HEK293 (cell line): ENCODE measurements around the gene ZNF217.

ENCODE experiments used
- CTCF ChIA-PET: fragments of 350-600 bp; formaldehyde crosslinking; extraction: SDS; loops from one replicate; lab custom pipeline; 2021; ENCODE audit warnings: antibody characterized with exemption; lab: Yijun Ruan, JAX
- POLR2A ChIA-PET: fragments of 300-600 bp; formaldehyde crosslinking; extraction: SDS; loops from one replicate; lab custom pipeline; 2020; ENCODE audit warnings: antibody characterized with exemption, inconsistent platforms; lab: Yijun Ruan, JAX
- H3K27ac ChIP-seq: fragments of 200-500 bp; sonication (Bioruptor generic); 2 replicates; pipeline ENCODE4 v1.5.1; 2014; ENCODE audit warnings: low read depth, low read length, control low read depth, inconsistent platforms; ENCODE audit errors: extremely low read depth
- H3K36me3 ChIP-seq, 2 experiments: fragments of 200-500 bp in 1 of 2; sonication (Bioruptor generic) in 1 of 2; 1 replicate in 1 of 2; 2 replicates in 1 of 2; pipeline ENCODE4 v1.5.1; 2014 to 2017; ENCODE audit warnings: inconsistent platforms in 2 of 2, low read length in 2 of 2; ENCODE audit not compliant: control insufficient read depth in 2 of 2, insufficient read depth in 1 of 2
- H3K4me1 ChIP-seq: fragments of 200-500 bp; sonication (Bioruptor generic); 2 replicates; pipeline ENCODE4 v1.5.1; 2014; ENCODE audit warnings: mild to moderate bottlenecking, low read length, inconsistent platforms; ENCODE audit not compliant: control insufficient read depth, insufficient read depth
- H3K4me3 ChIP-seq: 2 replicates; pipeline ENCODE4 v1.5.1; 2011; ENCODE audit warnings: low read depth, mild to moderate bottlenecking, control low read depth, low read length, moderate library complexity
- H3K9me3 ChIP-seq: fragments of 200-500 bp; sonication (Bioruptor generic); 2 replicates; pipeline ENCODE4 v1.5.1; 2014; ENCODE audit warnings: low read depth, low read length, inconsistent platforms; ENCODE audit not compliant: control insufficient read depth, insufficient read depth
- EGR2 ChIP-seq: fragments of 450-650 bp; formaldehyde crosslinking; IDR thresholded peaks from 2 replicates; pipeline ENCODE4 v1.5.1; 2016; ENCODE audit warnings: low read depth, missing biosample characterization, missing genetic modification characterization
- HOXD13 ChIP-seq: sonication (generic); formaldehyde crosslinking; IDR thresholded peaks from 2 replicates; pipeline ENCODE4 v1.8.0; 2022; ENCODE audit warnings: missing genetic modification reagents, borderline replicate concordance
- PRDM1 ChIP-seq: fragments of 450-650 bp; formaldehyde crosslinking; IDR thresholded peaks from 2 replicates; pipeline ENCODE4; 2016; ENCODE audit warnings: missing biosample characterization, missing genetic modification characterization
- ZBTB20 ChIP-seq: fragments of 450-650 bp; formaldehyde crosslinking; IDR thresholded peaks from 2 replicates; pipeline ENCODE4 v1.5.1; 2016; ENCODE audit warnings: missing biosample characterization, missing genetic modification characterization
- ZBTB48 ChIP-seq: fragments of 450-650 bp; formaldehyde crosslinking; IDR thresholded peaks from 2 replicates; pipeline ENCODE4 v1.5.1; 2016; ENCODE audit warnings: missing biosample characterization, missing genetic modification characterization
- ZEB2 ChIP-seq: fragments of 450-650 bp; formaldehyde crosslinking; IDR thresholded peaks from 2 replicates; pipeline ENCODE4 v1.5.1; 2016; ENCODE audit warnings: missing biosample characterization, missing genetic modification characterization
- ZFP3 ChIP-seq: fragments of 450-650 bp; formaldehyde crosslinking; IDR thresholded peaks from 2 replicates; pipeline ENCODE4 v1.5.1; 2016; ENCODE audit warnings: low read depth, missing biosample characterization, missing genetic modification characterization
- ZIC2 ChIP-seq: fragments of 450-650 bp; formaldehyde crosslinking; IDR thresholded peaks from 2 replicates; pipeline ENCODE4 v1.5.1; 2016; ENCODE audit warnings: missing biosample characterization, missing genetic modification characterization
- ZNF155 ChIP-seq: fragments of 450-650 bp; formaldehyde crosslinking; IDR thresholded peaks from 2 replicates; pipeline ENCODE4 v1.5.1; 2016; ENCODE audit warnings: missing biosample characterization, missing genetic modification characterization
- ZNF16 ChIP-seq: fragments of 450-650 bp; formaldehyde crosslinking; IDR thresholded peaks from 2 replicates; pipeline ENCODE4 v1.5.1; 2016; ENCODE audit warnings: low read depth, missing biosample characterization, missing genetic modification characterization
- ZNF211 ChIP-seq: fragments of 450-650 bp; formaldehyde crosslinking; IDR thresholded peaks from 2 replicates; pipeline ENCODE4 v1.5.1; 2016; ENCODE audit warnings: low read depth, missing biosample characterization, missing genetic modification characterization
- ZNF600 ChIP-seq: fragments of 450-650 bp; formaldehyde crosslinking; IDR thresholded peaks from 2 replicates; pipeline ENCODE4 v1.5.1; 2016; ENCODE audit warnings: missing biosample characterization, missing genetic modification characterization
- ZNF677 ChIP-seq: fragments of 450-650 bp; IDR thresholded peaks from 2 replicates; pipeline ENCODE4 v1.5.0; 2018; ENCODE audit warnings: missing biosample characterization, mild to moderate bottlenecking, missing genetic modification characterization, moderate library complexity
- TF ChIP-seq, protein P1 (sequence below): fragments of 450-650 bp; formaldehyde crosslinking; IDR thresholded peaks from 2 replicates; pipeline ENCODE4 v1.5.1; 2017; ENCODE audit warnings: missing biosample characterization, missing genetic modification characterization
- TF ChIP-seq, protein P2 (sequence below): fragments of 450-650 bp; formaldehyde crosslinking; IDR thresholded peaks from 2 replicates; pipeline ENCODE4 v1.5.1; 2016; ENCODE audit warnings: missing biosample characterization, missing genetic modification characterization, low read depth
- TF ChIP-seq, protein P3 (sequence below): fragments of 450-650 bp; IDR thresholded peaks from 2 replicates; pipeline ENCODE4 v1.5.1; 2018; ENCODE audit warnings: missing biosample characterization, missing genetic modification characterization
- TF ChIP-seq, protein P4 (sequence below): fragments of 450-650 bp; formaldehyde crosslinking; IDR thresholded peaks from 2 replicates; pipeline ENCODE4 v1.5.1; 2016; ENCODE audit warnings: missing biosample characterization, missing genetic modification characterization
- TF ChIP-seq, protein P5 (sequence below): fragments of 450-650 bp; formaldehyde crosslinking; IDR thresholded peaks from 2 replicates; pipeline ENCODE4 v1.5.1; 2016; ENCODE audit warnings: missing biosample characterization, missing genetic modification characterization
- TF ChIP-seq, protein P6 (sequence below): fragments of 450-650 bp; formaldehyde crosslinking; IDR thresholded peaks from 2 replicates; pipeline ENCODE4 v1.5.1; 2017; ENCODE audit warnings: missing biosample characterization, missing genetic modification characterization

Gene ZNF217

DNA sequence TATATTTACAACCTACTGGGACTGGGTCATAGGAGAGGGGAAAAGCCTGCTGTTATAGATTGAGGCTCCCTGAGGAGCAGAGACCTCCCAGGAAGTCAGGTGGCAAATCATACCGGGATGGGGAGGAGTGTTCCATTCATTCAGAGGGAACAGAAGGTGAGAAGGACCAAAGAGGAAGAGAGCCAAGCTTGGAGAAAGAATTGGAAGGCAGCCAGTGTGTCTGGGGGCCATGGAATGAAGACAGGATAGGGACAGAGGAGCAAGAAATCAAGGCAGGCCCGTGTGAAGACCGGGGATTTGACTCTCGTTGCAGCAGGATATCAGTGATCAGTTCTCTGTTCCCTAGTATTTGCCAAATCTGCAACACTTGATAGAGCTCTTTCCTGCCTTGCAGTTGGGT is 5.7 kb upstream of the ZNF217 start (continued):
- no peak for TF ChIP-seq HOXD13
- TF ChIP-seq, protein P1, sequence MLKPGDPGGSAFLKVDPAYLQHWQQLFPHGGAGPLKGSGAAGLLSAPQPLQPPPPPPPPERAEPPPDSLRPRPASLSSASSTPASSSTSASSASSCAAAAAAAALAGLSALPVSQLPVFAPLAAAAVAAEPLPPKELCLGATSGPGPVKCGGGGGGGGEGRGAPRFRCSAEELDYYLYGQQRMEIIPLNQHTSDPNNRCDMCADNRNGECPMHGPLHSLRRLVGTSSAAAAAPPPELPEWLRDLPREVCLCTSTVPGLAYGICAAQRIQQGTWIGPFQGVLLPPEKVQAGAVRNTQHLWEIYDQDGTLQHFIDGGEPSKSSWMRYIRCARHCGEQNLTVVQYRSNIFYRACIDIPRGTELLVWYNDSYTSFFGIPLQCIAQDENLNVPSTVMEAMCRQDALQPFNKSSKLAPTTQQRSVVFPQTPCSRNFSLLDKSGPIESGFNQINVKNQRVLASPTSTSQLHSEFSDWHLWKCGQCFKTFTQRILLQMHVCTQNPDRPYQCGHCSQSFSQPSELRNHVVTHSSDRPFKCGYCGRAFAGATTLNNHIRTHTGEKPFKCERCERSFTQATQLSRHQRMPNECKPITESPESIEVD (tag by site-specific recombination), result no peak
- TF ChIP-seq ZNF155, result no peak
- TF ChIP-seq, protein P2, sequence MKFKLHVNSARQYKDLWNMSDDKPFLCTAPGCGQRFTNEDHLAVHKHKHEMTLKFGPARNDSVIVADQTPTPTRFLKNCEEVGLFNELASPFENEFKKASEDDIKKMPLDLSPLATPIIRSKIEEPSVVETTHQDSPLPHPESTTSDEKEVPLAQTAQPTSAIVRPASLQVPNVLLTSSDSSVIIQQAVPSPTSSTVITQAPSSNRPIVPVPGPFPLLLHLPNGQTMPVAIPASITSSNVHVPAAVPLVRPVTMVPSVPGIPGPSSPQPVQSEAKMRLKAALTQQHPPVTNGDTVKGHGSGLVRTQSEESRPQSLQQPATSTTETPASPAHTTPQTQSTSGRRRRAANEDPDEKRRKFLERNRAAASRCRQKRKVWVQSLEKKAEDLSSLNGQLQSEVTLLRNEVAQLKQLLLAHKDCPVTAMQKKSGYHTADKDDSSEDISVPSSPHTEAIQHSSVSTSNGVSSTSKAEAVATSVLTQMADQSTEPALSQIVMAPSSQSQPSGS (tag by site-specific recombination), result no peak

DNA sequence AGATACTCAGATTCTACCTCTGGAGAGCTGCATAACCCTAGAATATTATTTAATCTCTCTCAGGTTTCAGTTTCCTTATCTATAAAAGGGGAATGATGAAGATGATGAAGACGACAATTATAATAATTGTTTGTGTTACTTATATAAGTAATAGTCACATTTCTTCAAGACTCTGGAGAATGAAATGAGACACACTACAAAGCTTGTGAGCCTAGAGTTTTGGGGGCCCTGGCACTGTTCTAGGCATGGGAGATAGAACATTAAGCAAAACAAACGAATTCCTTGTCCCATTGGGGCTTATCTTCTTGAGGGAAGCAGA is 5.4 kb upstream of the ZNF217 start:
- no peaks in the 10 kb centered on the region for H3K9me3 ChIP-seq
- peaks cover 18% of the 10 kb centered on the region for H3K4me1 ChIP-seq
- POLR2A ChIA-PET, result interaction anchor here (0.6 to 1.2 kb wide), 2 partner anchors 12 to 341 kb away, joined by 3 to 4 read pairs; no protein-coding TSS in a partner anchor
- TF ChIP-seq ZNF211, result no peak
- TF ChIP-seq EGR2, result no peak
- TF ChIP-seq ZFP3 (tag by site-specific recombination), result no peak
- peak; percentile 37; the same call in 1 of the 2 replicates for TF ChIP-seq ZBTB20
- 0 out of 2 replicates have a peak, but pooled peaks have one; percentile 5 for TF ChIP-seq ZEB2 (tag by site-specific recombination)
- TF ChIP-seq, protein P3, sequence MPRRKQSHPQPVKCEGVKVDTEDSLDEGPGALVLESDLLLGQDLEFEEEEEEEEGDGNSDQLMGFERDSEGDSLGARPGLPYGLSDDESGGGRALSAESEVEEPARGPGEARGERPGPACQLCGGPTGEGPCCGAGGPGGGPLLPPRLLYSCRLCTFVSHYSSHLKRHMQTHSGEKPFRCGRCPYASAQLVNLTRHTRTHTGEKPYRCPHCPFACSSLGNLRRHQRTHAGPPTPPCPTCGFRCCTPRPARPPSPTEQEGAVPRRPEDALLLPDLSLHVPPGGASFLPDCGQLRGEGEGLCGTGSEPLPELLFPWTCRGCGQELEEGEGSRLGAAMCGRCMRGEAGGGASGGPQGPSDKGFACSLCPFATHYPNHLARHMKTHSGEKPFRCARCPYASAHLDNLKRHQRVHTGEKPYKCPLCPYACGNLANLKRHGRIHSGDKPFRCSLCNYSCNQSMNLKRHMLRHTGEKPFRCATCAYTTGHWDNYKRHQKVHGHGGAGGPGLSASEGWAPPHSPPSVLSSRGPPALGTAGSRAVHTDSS (tag by site-specific recombination), result peak; percentile 86
- no peak for TF ChIP-seq ZNF600
- CTCF ChIA-PET, result interaction anchor here (0.7 to 1.4 kb wide), 2 partner anchors 11 to 341 kb away, joined by 3 to 5 read pairs; no protein-coding TSS in a partner anchor
- H3K36me3 ChIP-seq, result no peaks in the 10 kb centered on the region
- no peak overlapping the region; the same call in 1 of the 2 replicates for H3K27ac ChIP-seq
- H3K4me3 ChIP-seq, result no peak overlapping the region

DNA sequence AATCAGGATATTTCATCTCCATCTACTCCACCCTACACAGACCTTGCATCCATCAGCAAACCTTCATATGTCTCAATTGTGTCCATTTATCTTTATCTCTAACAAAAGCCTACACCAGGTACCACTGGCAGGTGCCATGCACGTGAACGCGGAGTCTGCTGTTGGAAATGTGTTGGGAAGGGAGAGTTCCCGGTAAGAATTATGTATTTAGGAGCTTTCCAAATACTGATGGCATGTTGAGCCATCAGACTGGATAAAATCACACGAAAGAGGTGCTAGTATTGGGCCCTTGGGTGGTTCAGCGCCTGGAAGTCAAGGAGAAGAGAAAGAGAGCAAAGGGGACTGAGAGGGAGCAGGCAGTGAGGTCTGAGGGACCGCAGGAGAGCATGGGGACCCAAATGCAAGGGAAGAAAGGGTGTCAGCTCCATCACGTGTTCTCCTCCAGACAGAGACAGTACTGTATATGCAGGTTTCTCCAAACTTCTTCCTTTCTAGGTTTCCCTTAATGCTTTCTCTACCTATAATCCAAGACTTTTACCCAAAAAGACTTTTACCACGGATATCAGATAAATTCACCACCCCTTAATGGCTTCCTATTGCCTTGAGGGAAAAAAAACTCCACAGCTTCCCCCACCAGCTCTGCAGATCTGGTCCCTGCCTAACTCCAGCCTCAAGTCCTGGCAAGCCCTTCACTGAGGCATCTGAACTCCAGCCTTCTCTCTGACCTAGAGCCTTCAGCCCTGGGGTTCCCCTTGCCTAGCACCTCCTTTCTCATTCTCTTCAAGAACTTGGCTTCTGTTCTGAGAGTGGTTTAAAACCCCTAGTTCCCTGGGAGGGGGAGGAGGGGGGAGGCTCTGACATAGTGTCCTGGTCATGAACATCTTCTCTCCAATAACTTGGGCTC is 4.8 kb upstream of the ZNF217 start:
- peak overlapping the region; percentile 29; the same call in 1 of the 2 replicates for H3K27ac ChIP-seq
- H3K9me3 ChIP-seq, result no peaks in the 10 kb centered on the region
- no peaks in the 10 kb centered on the region for H3K36me3 ChIP-seq
- no peak overlapping the region for H3K4me3 ChIP-seq
- CTCF ChIA-PET, result interaction anchor here (0.7 to 1.4 kb wide), 2 partner anchors 12 to 342 kb away, joined by 3 to 5 read pairs; no protein-coding TSS in a partner anchor
- peaks cover 18% of the 10 kb centered on the region for H3K4me1 ChIP-seq
- no peak for TF ChIP-seq ZIC2
- TF ChIP-seq ZNF600, result 0 out of 2 replicates have a peak, but pooled peaks have one; percentile 33
- TF ChIP-seq, protein P4, sequence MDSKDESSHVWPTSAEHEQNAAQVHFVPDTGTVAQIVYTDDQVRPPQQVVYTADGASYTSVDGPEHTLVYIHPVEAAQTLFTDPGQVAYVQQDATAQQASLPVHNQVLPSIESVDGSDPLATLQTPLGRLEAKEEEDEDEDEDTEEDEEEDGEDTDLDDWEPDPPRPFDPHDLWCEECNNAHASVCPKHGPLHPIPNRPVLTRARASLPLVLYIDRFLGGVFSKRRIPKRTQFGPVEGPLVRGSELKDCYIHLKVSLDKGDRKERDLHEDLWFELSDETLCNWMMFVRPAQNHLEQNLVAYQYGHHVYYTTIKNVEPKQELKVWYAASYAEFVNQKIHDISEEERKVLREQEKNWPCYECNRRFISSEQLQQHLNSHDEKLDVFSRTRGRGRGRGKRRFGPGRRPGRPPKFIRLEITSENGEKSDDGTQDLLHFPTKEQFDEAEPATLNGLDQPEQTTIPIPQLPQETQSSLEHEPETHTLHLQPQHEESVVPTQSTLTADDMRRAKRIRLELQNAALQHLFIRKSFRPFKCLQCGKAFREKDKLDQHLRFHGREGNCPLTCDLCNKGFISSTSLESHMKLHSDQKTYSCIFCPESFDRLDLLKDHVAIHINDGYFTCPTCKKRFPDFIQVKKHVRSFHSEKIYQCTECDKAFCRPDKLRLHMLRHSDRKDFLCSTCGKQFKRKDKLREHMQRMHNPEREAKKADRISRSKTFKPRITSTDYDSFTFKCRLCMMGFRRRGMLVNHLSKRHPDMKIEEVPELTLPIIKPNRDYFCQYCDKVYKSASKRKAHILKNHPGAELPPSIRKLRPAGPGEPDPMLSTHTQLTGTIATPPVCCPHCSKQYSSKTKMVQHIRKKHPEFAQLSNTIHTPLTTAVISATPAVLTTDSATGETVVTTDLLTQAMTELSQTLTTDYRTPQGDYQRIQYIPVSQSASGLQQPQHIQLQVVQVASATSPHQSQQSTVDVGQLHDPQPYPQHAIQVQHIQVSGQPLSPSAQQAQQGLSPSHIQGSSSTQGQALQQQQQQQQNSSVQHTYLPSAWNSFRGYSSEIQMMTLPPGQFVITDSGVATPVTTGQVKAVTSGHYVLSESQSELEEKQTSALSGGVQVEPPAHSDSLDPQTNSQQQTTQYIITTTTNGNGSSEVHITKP, result peak; percentile 90
- TF ChIP-seq ZNF16 (tag by site-specific recombination), result no peak
- TF ChIP-seq, protein P5, sequence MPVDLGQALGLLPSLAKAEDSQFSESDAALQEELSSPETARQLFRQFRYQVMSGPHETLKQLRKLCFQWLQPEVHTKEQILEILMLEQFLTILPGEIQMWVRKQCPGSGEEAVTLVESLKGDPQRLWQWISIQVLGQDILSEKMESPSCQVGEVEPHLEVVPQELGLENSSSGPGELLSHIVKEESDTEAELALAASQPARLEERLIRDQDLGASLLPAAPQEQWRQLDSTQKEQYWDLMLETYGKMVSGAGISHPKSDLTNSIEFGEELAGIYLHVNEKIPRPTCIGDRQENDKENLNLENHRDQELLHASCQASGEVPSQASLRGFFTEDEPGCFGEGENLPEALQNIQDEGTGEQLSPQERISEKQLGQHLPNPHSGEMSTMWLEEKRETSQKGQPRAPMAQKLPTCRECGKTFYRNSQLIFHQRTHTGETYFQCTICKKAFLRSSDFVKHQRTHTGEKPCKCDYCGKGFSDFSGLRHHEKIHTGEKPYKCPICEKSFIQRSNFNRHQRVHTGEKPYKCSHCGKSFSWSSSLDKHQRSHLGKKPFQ (tag by site-specific recombination), result no peak
- TF ChIP-seq ZNF677 (tag by site-specific recombination), result no peak
- TF ChIP-seq ZBTB48 (tag by site-specific recombination), result peak; percentile 66
- peak; percentile 93 for TF ChIP-seq PRDM1 (tag by site-specific recombination)
- TF ChIP-seq, protein P6, sequence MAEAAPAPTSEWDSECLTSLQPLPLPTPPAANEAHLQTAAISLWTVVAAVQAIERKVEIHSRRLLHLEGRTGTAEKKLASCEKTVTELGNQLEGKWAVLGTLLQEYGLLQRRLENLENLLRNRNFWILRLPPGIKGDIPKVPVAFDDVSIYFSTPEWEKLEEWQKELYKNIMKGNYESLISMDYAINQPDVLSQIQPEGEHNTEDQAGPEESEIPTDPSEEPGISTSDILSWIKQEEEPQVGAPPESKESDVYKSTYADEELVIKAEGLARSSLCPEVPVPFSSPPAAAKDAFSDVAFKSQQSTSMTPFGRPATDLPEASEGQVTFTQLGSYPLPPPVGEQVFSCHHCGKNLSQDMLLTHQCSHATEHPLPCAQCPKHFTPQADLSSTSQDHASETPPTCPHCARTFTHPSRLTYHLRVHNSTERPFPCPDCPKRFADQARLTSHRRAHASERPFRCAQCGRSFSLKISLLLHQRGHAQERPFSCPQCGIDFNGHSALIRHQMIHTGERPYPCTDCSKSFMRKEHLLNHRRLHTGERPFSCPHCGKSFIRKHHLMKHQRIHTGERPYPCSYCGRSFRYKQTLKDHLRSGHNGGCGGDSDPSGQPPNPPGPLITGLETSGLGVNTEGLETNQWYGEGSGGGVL, result peak; percentile 41
- POLR2A ChIA-PET, result no interaction called here
